Aorta (tissue), 5 donors: ENCODE measurements around the gene FRMD7. TPM values are rescaled to one million over a fixed set of nuclear protein-coding genes. Genes with fewer than 3 reads are reported as not detected.
"Not testable (repeated sequence)": the region's sequence is repeated elsewhere in the genome, so short reads cannot be mapped to it uniquely, and the experiment has no call there.

Experiments
- ATAC-seq: fragments of 200-7000 bp; cut with Tn5 transposase; one replicate; pipeline ENCODE4 v1.9.1; 2022; ENCODE audit warnings: moderate library complexity; ENCODE audit not compliant: low FRiP score
- DNase-seq, 2 donors: peaks; one replicate each; pipeline ENCODE4 v3.0.0-alpha.2; 2020
- H3K27ac ChIP-seq, 2 donors: one replicate each; pipeline ENCODE4 v1.5.1; 2013; ENCODE audit warnings: low read length in 2 of 2, mild to moderate bottlenecking in 2 of 2, moderate library complexity in 2 of 2, control low read depth in 1 of 2, inconsistent platforms in 1 of 2, low read depth in 1 of 2
- H3K27me3 ChIP-seq, 2 donors: one replicate each; pipeline ENCODE4 v1.6.1; 2013; ENCODE audit warnings: control low read depth in 1 of 2, low read length in 1 of 2, mild to moderate bottlenecking in 1 of 2, moderate library complexity in 1 of 2; ENCODE audit not compliant: insufficient read depth in 2 of 2, control insufficient read depth in 1 of 2
- H3K36me3 ChIP-seq, 2 donors: one replicate each; pipeline ENCODE4 v1.6.1; 2013; ENCODE audit warnings: control low read depth in 1 of 2, low read length in 1 of 2, mild to moderate bottlenecking in 1 of 2; ENCODE audit not compliant: insufficient read depth in 2 of 2, control insufficient read depth in 1 of 2
- H3K4me1 ChIP-seq, 2 donors: one replicate each; pipeline ENCODE4 v1.6.1; 2013; ENCODE audit warnings: low read length in 2 of 2, control low read depth in 1 of 2, mild to moderate bottlenecking in 1 of 2, moderate library complexity in 1 of 2; ENCODE audit not compliant: insufficient read depth in 2 of 2, control insufficient read depth in 1 of 2
- H3K4me3 ChIP-seq, 2 donors: one replicate each; pipeline ENCODE4 v1.5.1; 2013; ENCODE audit warnings: low read length in 2 of 2, control low read depth in 1 of 2, mild to moderate bottlenecking in 1 of 2
- H3K9me3 ChIP-seq: one replicate; pipeline ENCODE4 v1.6.1; 2013; ENCODE audit warnings: mild to moderate bottlenecking, low read length; ENCODE audit not compliant: control insufficient read depth
- WGBS, 2 donors: extraction: QIAGEN DNeasy Blood & Tissue Kit; methylation state at CpG; one replicate each; pipeline ENCODE4 v1.1.7; 2013; 5-methylcytosine and 5-hydroxymethylcytosine counted together
- intact Hi-C, 2 donors: fragments of 100-400 bp; cut with DNase I; formaldehyde crosslinking; loops; one replicate each; pipeline versions ENCODE4 v1.14.2 to v1.15.0; 2022
- long read RNA-seq, 2 donors: library from polyadenylated mRNA; unstranded; transcript quantifications; one replicate each; pipeline ENCODE4 v2.0.0, GENCODE V29; 2020 to 2021
- polyA plus RNA-seq, 2 donors: library from polyadenylated mRNA; stranded (reverse); fragments of 200-250 nt; gene quantifications; one replicate each; pipeline ENCODE4 v1.2.3, GENCODE V29; 2013
- total RNA-seq, 2 donors: library from RNA; stranded (reverse); fragmentation: NEBNext Ultra II Directional; extraction: Animal tissue kit (Norgen Biotek cat#: 25700); gene quantifications; one replicate each; pipeline ENCODE4 v1.2.1, GENCODE V29; 2021
- donor health status: healthy with polysubstance abuse.
- donor health status: Bipolar disorder and iron deficiency.
- donor health status: DM: no; HTN: no; CAD: no.
- donor health status: DM: no; HTN: no; CAD: no.
- donor health status: DM: yes; HTN: yes; CAD: no.

The FRMD7 gene
- total RNA-seq (under 1 TPM in 1 of 2 donors, not detected in 1; 0.18 TPM), polyA plus RNA-seq (1 to 10 TPM in 1 of 2 donors, not detected in 1; 1.0 TPM)
- long read RNA-seq, donor 1, partial matches to known transcripts = 0 of 1 reads
- long read RNA-seq, donor 1, other reads (novel, unspliced or antisense) = 1 of 1 reads
- long read RNA-seq, donor 2 = 0 reads

GRCh38 chrX:132127743-132128142 is at the start of gene FRMD7:
Gene FRMD7, minus strand, starts transcription at chrX:132128020. Its CDS starts 176 bp downstream, at chrX:132127844.
- WGBS, 2 donors = 4 to 16% methylated on average over 5 of the region's 5 CpGs
- intact Hi-C loops = no loop called here
- Histone ChIP-seq H3K27me3 (no peaks in the 10 kb centered on the region), H3K36me3 (no peaks in the 10 kb centered on the region), H3K4me3 (peak within 1 kb of the TSS in 1 of 2 donors; percentile 64), H3K27ac (peak within 1 kb of the TSS in 1 of 2 donors; percentile 33), H3K9me3 (no peaks in the 10 kb centered on the region), H3K4me1 (no peaks in the 10 kb centered on the region)
- DNase-seq (no peak), ATAC-seq (no peak)

DNA sequence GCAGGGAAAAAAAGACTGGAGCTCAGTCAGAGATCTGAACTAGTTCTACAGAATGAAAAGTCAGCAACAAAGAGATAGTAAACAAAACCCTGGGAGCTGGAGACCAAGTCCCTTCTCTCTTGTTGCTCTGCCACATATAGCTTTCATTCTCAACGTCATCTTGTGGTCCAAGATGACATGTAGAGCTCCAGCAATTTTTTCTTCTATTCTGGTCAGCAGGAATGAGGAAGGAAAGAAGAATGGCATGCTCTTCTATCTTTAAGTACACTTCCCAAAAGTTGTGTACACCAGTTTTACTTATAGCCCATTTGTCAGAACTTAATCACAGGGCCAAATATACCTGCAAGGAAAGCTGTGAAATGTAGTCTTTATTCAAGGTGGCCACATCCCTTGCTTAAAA is 45.8 kb upstream of the FRMD7 start:
- WGBS, 2 donors = 44 to 74% methylated on average over 1 of the region's 1 CpG
- no peaks in the 10 kb centered on the region for H3K27me3 ChIP-seq
- DNase-seq (no peak), ATAC-seq (no peak)
- H3K27ac ChIP-seq = no peak overlapping the region
- H3K4me3 ChIP-seq = no peak overlapping the region
- H3K4me1 ChIP-seq = no peaks in the 10 kb centered on the region
- no peaks in the 10 kb centered on the region for H3K36me3 ChIP-seq
- intact Hi-C loops = no loop called here
- H3K9me3 ChIP-seq = no peaks in the 10 kb centered on the region

- H3K4me1 ChIP-seq = no peaks in the 10 kb centered on the region
- H3K9me3 ChIP-seq = no peaks in the 10 kb centered on the region
- H3K27ac ChIP-seq = no peak overlapping the region
- H3K4me3 ChIP-seq = no peak overlapping the region
- WGBS, 2 donors = 65 to 75% methylated on average over 3 of the region's 3 CpGs
- no peaks in the 10 kb centered on the region for H3K36me3 ChIP-seq
- no peak for ATAC-seq
- no peak for DNase-seq
- no peaks in the 10 kb centered on the region for H3K27me3 ChIP-seq
- intact Hi-C loops = no loop called here
These were observed 44.1 kb upstream of the FRMD7 start for GRCh38 chrX:132171881-132172280.

DNA sequence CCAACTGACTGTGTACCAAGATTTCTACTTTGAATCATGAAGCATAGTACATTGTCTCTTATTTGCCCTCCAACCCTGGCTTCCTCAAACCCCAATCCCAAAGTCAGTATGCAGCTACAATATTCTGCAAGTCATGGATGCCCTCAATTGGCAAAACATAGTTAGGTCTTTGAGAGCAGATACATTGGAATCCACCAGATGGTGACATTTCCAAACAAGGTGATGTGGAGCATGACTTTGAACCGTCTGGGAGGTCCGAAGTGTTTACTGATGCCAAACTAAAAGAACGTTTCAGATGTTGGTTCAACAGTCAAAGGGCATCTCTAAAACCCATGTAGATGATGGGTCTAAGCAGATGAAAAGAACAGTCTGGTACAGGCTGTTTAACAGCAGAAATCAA is 43.7 kb upstream of the FRMD7 start:
- 62 to 77% methylated on average over 3 of the region's 3 CpGs for WGBS, 2 donors
- Histone ChIP-seq H3K27me3 (no peaks in the 10 kb centered on the region), H3K4me3 (no peak overlapping the region), H3K27ac (no peak overlapping the region), H3K9me3 (no peaks in the 10 kb centered on the region), H3K36me3 (no peaks in the 10 kb centered on the region), H3K4me1 (no peaks in the 10 kb centered on the region)
- ATAC-seq = no peak
- intact Hi-C loops = no loop called here
- DNase-seq = no peak

DNA sequence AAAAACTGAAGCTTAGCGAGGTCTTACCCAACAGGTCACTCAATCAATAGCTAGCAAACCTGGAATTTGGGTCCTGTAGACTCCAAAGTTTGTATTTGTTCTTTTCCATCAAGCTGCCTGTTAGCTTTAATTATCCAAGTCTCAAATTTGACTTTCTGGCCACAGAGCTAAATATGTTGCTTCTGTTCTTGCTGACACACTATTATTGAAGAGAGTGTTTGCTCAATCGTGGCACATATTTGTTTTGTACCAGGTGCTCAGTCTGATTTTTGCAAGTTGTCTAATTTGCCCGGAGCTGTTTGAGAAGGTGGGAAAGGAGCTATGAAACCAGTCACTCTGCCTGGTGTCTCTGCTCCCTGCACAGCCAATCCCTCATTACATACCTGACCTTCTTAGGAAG is 41.7 kb upstream of the FRMD7 start:
- Histone ChIP-seq H3K4me3 (no peak overlapping the region), H3K27ac (no peak overlapping the region), H3K27me3 (no peaks in the 10 kb centered on the region), H3K4me1 (no peaks in the 10 kb centered on the region), H3K36me3 (no peaks in the 10 kb centered on the region), H3K9me3 (no peaks in the 10 kb centered on the region)
- intact Hi-C loops = no loop called here
- ATAC-seq (no peak), DNase-seq (no peak)
- WGBS, 2 donors = 64 to 83% methylated on average over 3 of the region's 3 CpGs

- no peaks in the 10 kb centered on the region for H3K36me3 ChIP-seq
- H3K27me3 ChIP-seq = no peaks in the 10 kb centered on the region
- H3K4me3 ChIP-seq = no peak overlapping the region
- no peak for ATAC-seq
- no peaks in the 10 kb centered on the region for H3K4me1 ChIP-seq
- intact Hi-C loops = no loop called here
- H3K27ac ChIP-seq = no peak overlapping the region
- no peak for DNase-seq
- no peaks in the 10 kb centered on the region for H3K9me3 ChIP-seq
These were observed 37.8 kb upstream of the FRMD7 start for GRCh38 chrX:132165651-132166050.

GRCh38 chrX:132165005-132165404 is 37.2 kb upstream of the FRMD7 start:
- DNase-seq = no peak
- ATAC-seq = no peak
- no peaks in the 10 kb centered on the region for H3K27me3 ChIP-seq
- H3K9me3 ChIP-seq = no peaks in the 10 kb centered on the region
- H3K4me1 ChIP-seq = no peaks in the 10 kb centered on the region
- H3K27ac ChIP-seq = no peak overlapping the region
- H3K4me3 ChIP-seq = no peak overlapping the region
- intact Hi-C loops = no loop called here
- no peaks in the 10 kb centered on the region for H3K36me3 ChIP-seq

- DNase-seq, intact Hi-C loops, H3K36me3 ChIP-seq, H3K27me3 ChIP-seq, H3K4me1 ChIP-seq, H3K4me3 ChIP-seq, ATAC-seq, H3K9me3 ChIP-seq, H3K27ac ChIP-seq: not testable (repeated sequence)
- 83 to 96% methylated on average over 3 of the region's 3 CpGs for WGBS, 2 donors
These were observed 35.3 kb upstream of the FRMD7 start for GRCh38 chrX:132163094-132163493.

GRCh38 chrX:132153166-132153565 is 25.3 kb upstream of the FRMD7 start:
- H3K4me1 ChIP-seq = no peaks in the 10 kb centered on the region
- no peak overlapping the region for H3K27ac ChIP-seq
- no peaks in the 10 kb centered on the region for H3K9me3 ChIP-seq
- no peaks in the 10 kb centered on the region for H3K36me3 ChIP-seq
- WGBS, 2 donors = 49 to 82% methylated on average over 4 of the region's 4 CpGs
- H3K4me3 ChIP-seq = no peak overlapping the region
- DNase-seq (no peak), ATAC-seq (no peak)
- intact Hi-C loops = no loop called here
- no peaks in the 10 kb centered on the region for H3K27me3 ChIP-seq
